H1 (cell line): ENCODE results near the gene PLA2G4F.

Source experiments
- CEBPB ChIP-seq: IDR thresholded peaks from 2 replicates; pipeline ENCODE4 v1.6.1; 2012; ENCODE audit warnings: low read depth, low read length
- CTCF ChIP-seq, 3 experiments: IDR thresholded peaks; 1 replicate in 2 of 3; 2 replicates in 1 of 3; pipeline versions ENCODE4 v1.5.1 to v1.6.1; 2011; ENCODE audit warnings: low read length in 3 of 3, mild to moderate bottlenecking in 3 of 3, inconsistent platforms in 2 of 3, low read depth in 1 of 3, moderate library complexity in 1 of 3; ENCODE audit not compliant: insufficient read depth in 1 of 3; ENCODE audit errors: control extremely low read depth in 1 of 3
- KDM4A ChIP-seq: IDR thresholded peaks from one replicate; pipeline ENCODE4 v1.7.1; 2012; ENCODE audit warnings: low read depth, mild to moderate bottlenecking, moderate library complexity, low read length, inconsistent platforms; ENCODE audit not compliant: severe bottlenecking
- POLR2A ChIP-seq, 2 experiments: IDR thresholded peaks; 1 replicate in 1 of 2; 2 replicates in 1 of 2; pipeline ENCODE4 v1.6.1; 2011; ENCODE audit warnings: low read depth in 2 of 2, low read length in 2 of 2, mild to moderate bottlenecking in 2 of 2; ENCODE audit errors: control extremely low read depth in 1 of 2
- RFX5 ChIP-seq: IDR thresholded peaks from 2 replicates; pipeline ENCODE4 v1.6.1; 2011; ENCODE audit warnings: low read depth, low read length, improper control_type of control experiment, borderline replicate concordance
- RXRA ChIP-seq: IDR thresholded peaks from 2 replicates; pipeline ENCODE4 v1.6.1; 2011; ENCODE audit warnings: low read depth, mild to moderate bottlenecking, low read length, moderate library complexity; ENCODE audit not compliant: insufficient read depth
- SP1 ChIP-seq: IDR thresholded peaks from 2 replicates; pipeline ENCODE4 v1.6.1; 2011; ENCODE audit warnings: low read depth, low read length
- TEAD4 ChIP-seq: IDR thresholded peaks from 2 replicates; pipeline ENCODE4 v1.6.1; 2012; ENCODE audit warnings: low read depth, low read length, inconsistent platforms, mixed read lengths
- YY1 ChIP-seq: IDR thresholded peaks from 2 replicates; pipeline ENCODE4 v1.6.1; 2011; ENCODE audit warnings: low read depth, mild to moderate bottlenecking, low read length
- ZNF274 ChIP-seq: IDR thresholded peaks from 2 replicates; pipeline ENCODE4 v1.7.0; 2012; ENCODE audit warnings: low read length, borderline replicate concordance; ENCODE audit errors: extremely low read depth

- TF ChIP-seq RXRA (no peak), CTCF (IDR thresholded peaks at IDR 0.05; ENCODE audit: control extremely low read depth in 1 of 3, insufficient read depth in 1 of 3, low read depth in 1 of 3, low read length in 3 of 3) (no peak), YY1 (no peak), KDM4A (no peak), POLR2A (IDR thresholded peaks at IDR 0.05; ENCODE audit: control extremely low read depth in 1 of 2, low read depth in 2 of 2, low read length in 2 of 2) (no peak), SP1 (no peak), ZNF274 (no peak), TEAD4 (no peak), CEBPB (no peak), RFX5 (no peak)
Measured at GRCh38 chr15:42130246-42130986, 26.0 kb downstream of the PLA2G4F start.
